RWPE1 (cell line): ENCODE results near the gene KIF2C.

ENCODE experiments used
- CTCF ChIA-PET: fragments of 350-600 bp; sonication (Branson Sonifier 250); formaldehyde crosslinking; extraction: SDS; loops from one replicate; lab custom pipeline; 2021; lab: Yijun Ruan, JAX
- POLR2A ChIA-PET: fragments of 400-600 bp; formaldehyde crosslinking; extraction: SDS; loops from one replicate; lab custom pipeline; 2020; ENCODE audit warnings: antibody characterized with exemption; ENCODE audit not compliant: low non-redundant PET; lab: Yijun Ruan, JAX
- DNase-seq: peaks from one replicate; pipeline ENCODE4 v3.0.0; 2012; ENCODE audit warnings: low spot score
- H3K27ac ChIP-seq: fragments of 450-650 bp; 2 replicates; pipeline ENCODE4 v1.5.1; 2017
- CTCF ChIP-seq: fragments of 450-650 bp; conservative IDR thresholded peaks from 2 replicates; pipeline ENCODE4 v1.5.1; 2017; ENCODE audit warnings: low read depth, mild to moderate bottlenecking

Gene KIF2C

GRCh38 chr1:44739307-44740178 is at the start of gene KIF2C:
Gene KIF2C, plus strand, starts transcription at chr1:44739837. Its CDS starts 96 bp downstream, at chr1:44739933.
- ChIA-PET CTCF (interaction anchor here (0.7 to 1.4 kb wide), 2 partner anchors 10 to 818 kb away, joined by 3 to 4 read pairs; no protein-coding TSS in a partner anchor), POLR2A (interaction anchor here (0.6 to 0.7 kb wide), 2 partner anchors 20 to 36 kb away, joined by 3 to 4 read pairs; no protein-coding TSS in a partner anchor)
- peak; percentile 97 for DNase-seq
- H3K27ac ChIP-seq = peak within 1 kb of the TSS; percentile 83
- TF ChIP-seq CTCF = no peak

- ChIA-PET POLR2A (no interaction called here), CTCF (interaction anchor here (0.6 kb wide), 2 partner anchors 11 to 562 kb away, joined by 3 to 4 read pairs; no protein-coding TSS in a partner anchor)
- DNase-seq = no peak
- no peak for TF ChIP-seq CTCF
- H3K27ac ChIP-seq = no peak overlapping the region
These were observed 46.5 kb upstream of the KIF2C start for GRCh38 chr1:44693159-44693558.

- POLR2A ChIA-PET = no interaction called here
- CTCF ChIA-PET = interaction anchor here (0.6 kb wide), 2 partner anchors 10 to 1423 kb away, joined by 4 to 5 read pairs; no protein-coding TSS in a partner anchor
- H3K27ac ChIP-seq = no peak overlapping the region
- no peak for DNase-seq
- no peak for TF ChIP-seq CTCF
These were observed 45.7 kb upstream of the KIF2C start for GRCh38 chr1:44693900-44694299.

GRCh38 chr1:44694863-44695478 is 44.7 kb upstream of the KIF2C start:
- ChIA-PET POLR2A (no interaction called here), CTCF (interaction anchor here (0.6 to 0.9 kb wide), 2 partner anchors 40 to 773 kb away, joined by 4 to 6 read pairs; no protein-coding TSS in a partner anchor)
- no peak overlapping the region for H3K27ac ChIP-seq
- no peak for TF ChIP-seq CTCF
- DNase-seq = no peak

- POLR2A ChIA-PET = no interaction called here
- CTCF ChIA-PET = interaction anchor here (0.6 to 0.9 kb wide), 2 partner anchors 41 to 772 kb away, joined by 4 to 6 read pairs; no protein-coding TSS in a partner anchor
- no peak for DNase-seq
- no peak for TF ChIP-seq CTCF
- no peak overlapping the region for H3K27ac ChIP-seq
These were observed 44.0 kb upstream of the KIF2C start for GRCh38 chr1:44695671-44696070.

- TF ChIP-seq CTCF = no peak
- ChIA-PET CTCF (interaction anchor here (0.9 kb wide), 1 partner anchor 41 kb away, joined by 6 read pairs; no protein-coding TSS in a partner anchor), POLR2A (no interaction called here)
- no peak for DNase-seq
- H3K27ac ChIP-seq = no peak overlapping the region
These were observed 43.5 kb upstream of the KIF2C start for GRCh38 chr1:44696101-44696500.
